WTC11 (cell line): ENCODE results near the gene AGTRAP. TPM values are rescaled to one million over a fixed set of nuclear protein-coding genes. Genes with fewer than 3 reads are reported as not detected.

Source experiments
- ATAC-seq: fragments of 200-7000 bp; cut with Tn5 transposase; 2 replicates; pipeline ENCODE4 v1.10.0; 2021; ENCODE audit warnings: mild to moderate bottlenecking, moderate library complexity
- CTCF ChIA-PET: fragments of 300-600 bp; sonication (Branson Sonifier 250); formaldehyde crosslinking; loops from one replicate; lab custom pipeline; 2021; ENCODE audit warnings: antibody characterized with exemption; lab: Charles Lee
- POLR2A ChIA-PET: fragments of 350-600 bp; sonication (Branson Sonifier 250); formaldehyde crosslinking; loops from one replicate; lab custom pipeline; 2021; ENCODE audit warnings: antibody characterized with exemption; lab: Charles Lee
- DNase-seq: peaks from one replicate; pipeline ENCODE4 v3.0.0; 2021; ENCODE audit warnings: low spot score
- H3K27ac Mint-ChIP-seq: 2 replicates; pipeline ENCODE4 v1.8.0; 2021; ENCODE audit warnings: mixed read lengths
- H3K27me3 Mint-ChIP-seq: 2 replicates; pipeline ENCODE4 v1.8.0; 2021; ENCODE audit warnings: low read depth, mild to moderate bottlenecking, moderate library complexity, mixed read lengths
- H3K36me3 Mint-ChIP-seq: 2 replicates; pipeline ENCODE4 v1.8.0; 2021; ENCODE audit warnings: mixed read lengths
- H3K4me1 Mint-ChIP-seq: 2 replicates; pipeline ENCODE4 v1.8.0; 2022; ENCODE audit warnings: mixed read lengths
- H3K4me3 Mint-ChIP-seq: 2 replicates; pipeline ENCODE4 v1.8.0; 2021; ENCODE audit warnings: mild to moderate bottlenecking, moderate library complexity, mixed read lengths
- H3K9me3 Mint-ChIP-seq: 2 replicates; pipeline ENCODE4 v1.8.0; 2021; ENCODE audit warnings: mixed read lengths
- ATF1 ChIP-seq: sonication (generic); formaldehyde crosslinking; IDR thresholded peaks from 2 replicates; pipeline ENCODE4 v1.8.1; 2023; ENCODE audit warnings: mild to moderate bottlenecking, moderate library complexity, missing genetic modification reagents
- ATF6 ChIP-seq: sonication (generic); formaldehyde crosslinking; IDR thresholded peaks from 2 replicates; pipeline ENCODE4 v1.8.1; 2023; ENCODE audit warnings: mild to moderate bottlenecking, missing genetic modification reagents
- E2F5 ChIP-seq: sonication (generic); formaldehyde crosslinking; IDR thresholded peaks from 2 replicates; pipeline ENCODE4 v1.8.1; 2022; ENCODE audit warnings: mild to moderate bottlenecking, moderate library complexity, missing genetic modification reagents
- FOXK1 ChIP-seq: sonication (generic); formaldehyde crosslinking; IDR thresholded peaks from 2 replicates; pipeline ENCODE4 v1.8.0; 2022; ENCODE audit warnings: mild to moderate bottlenecking, moderate library complexity, missing genetic modification reagents
- GRHL2 ChIP-seq: fragments of 250-450 bp; sonication (Bioruptor Pico); IDR thresholded peaks from 2 replicates; pipeline ENCODE4 v1.8.0; 2022; ENCODE audit warnings: mild to moderate bottlenecking, moderate library complexity; ENCODE audit not compliant: insufficient replicate concordance, severe bottlenecking
- HMGA2 ChIP-seq: fragments of 250-450 bp; sonication (Bioruptor Pico); IDR thresholded peaks from 2 replicates; pipeline ENCODE4 v1.4.0; 2021; ENCODE audit warnings: mild to moderate bottlenecking, moderate library complexity
- NFATC4 ChIP-seq: fragments of 250-450 bp; sonication (Bioruptor Pico); IDR thresholded peaks from 2 replicates; pipeline ENCODE4 v1.9.0; 2021; ENCODE audit warnings: mild to moderate bottlenecking
- SMAD4 ChIP-seq: sonication (generic); formaldehyde crosslinking; IDR thresholded peaks from 2 replicates; pipeline ENCODE4 v1.8.0; 2022; ENCODE audit warnings: mild to moderate bottlenecking, missing genetic modification reagents
- TCF7 ChIP-seq: sonication (generic); formaldehyde crosslinking; IDR thresholded peaks from 2 replicates; pipeline ENCODE4 v1.8.0; 2022; ENCODE audit warnings: mild to moderate bottlenecking, low read depth, missing genetic modification reagents, moderate library complexity
- TEAD1 ChIP-seq: sonication (generic); formaldehyde crosslinking; IDR thresholded peaks from 2 replicates; pipeline ENCODE4 v1.8.0; 2022; ENCODE audit warnings: mild to moderate bottlenecking, missing genetic modification reagents
- ZNF423 ChIP-seq: fragments of 250-450 bp; sonication (Bioruptor Pico); IDR thresholded peaks from 2 replicates; pipeline ENCODE4 v2.1.2; 2022; ENCODE audit warnings: mild to moderate bottlenecking, moderate library complexity
- total RNA-seq: library from RNA; stranded (reverse); gene quantifications from 3 replicates; pipeline ENCODE4 v1.2.3, GENCODE V29; 2021
- TF ChIP-seq, protein P1 (sequence below): fragments of 250-450 bp; sonication (Bioruptor Pico); IDR thresholded peaks from 2 replicates; pipeline ENCODE4 v1.9.0; 2021; ENCODE audit warnings: mild to moderate bottlenecking, borderline replicate concordance
- TF ChIP-seq, protein P2 (sequence below): sonication (generic); formaldehyde crosslinking; IDR thresholded peaks from 2 replicates; pipeline ENCODE4 v1.8.0; 2022; ENCODE audit warnings: mild to moderate bottlenecking, missing genetic modification reagents
- TF ChIP-seq, protein P3 (sequence below): sonication (generic); formaldehyde crosslinking; IDR thresholded peaks from 2 replicates; pipeline ENCODE4 v1.8.1; 2023; ENCODE audit warnings: mild to moderate bottlenecking, missing genetic modification reagents, borderline replicate concordance
- TF ChIP-seq, protein P4 (sequence below): sonication (generic); formaldehyde crosslinking; IDR thresholded peaks from 2 replicates; pipeline ENCODE4 v1.8.1; 2023; ENCODE audit warnings: mild to moderate bottlenecking, missing genetic modification reagents, moderate library complexity

Gene AGTRAP
- total RNA-seq, 1 experiment from 2014 or later = 81.6 TPM

- ATAC-seq = no peak
- no peak overlapping the region for H3K27ac Mint-ChIP-seq
- no peak for TF ChIP-seq NFATC4
- no peak for TF ChIP-seq ATF1 (CRISPR knock-in tag)
- TF ChIP-seq E2F5 (CRISPR knock-in tag) = no peak
- TF ChIP-seq TCF7 (CRISPR knock-in tag) = no peak
- TF ChIP-seq, protein P1, sequence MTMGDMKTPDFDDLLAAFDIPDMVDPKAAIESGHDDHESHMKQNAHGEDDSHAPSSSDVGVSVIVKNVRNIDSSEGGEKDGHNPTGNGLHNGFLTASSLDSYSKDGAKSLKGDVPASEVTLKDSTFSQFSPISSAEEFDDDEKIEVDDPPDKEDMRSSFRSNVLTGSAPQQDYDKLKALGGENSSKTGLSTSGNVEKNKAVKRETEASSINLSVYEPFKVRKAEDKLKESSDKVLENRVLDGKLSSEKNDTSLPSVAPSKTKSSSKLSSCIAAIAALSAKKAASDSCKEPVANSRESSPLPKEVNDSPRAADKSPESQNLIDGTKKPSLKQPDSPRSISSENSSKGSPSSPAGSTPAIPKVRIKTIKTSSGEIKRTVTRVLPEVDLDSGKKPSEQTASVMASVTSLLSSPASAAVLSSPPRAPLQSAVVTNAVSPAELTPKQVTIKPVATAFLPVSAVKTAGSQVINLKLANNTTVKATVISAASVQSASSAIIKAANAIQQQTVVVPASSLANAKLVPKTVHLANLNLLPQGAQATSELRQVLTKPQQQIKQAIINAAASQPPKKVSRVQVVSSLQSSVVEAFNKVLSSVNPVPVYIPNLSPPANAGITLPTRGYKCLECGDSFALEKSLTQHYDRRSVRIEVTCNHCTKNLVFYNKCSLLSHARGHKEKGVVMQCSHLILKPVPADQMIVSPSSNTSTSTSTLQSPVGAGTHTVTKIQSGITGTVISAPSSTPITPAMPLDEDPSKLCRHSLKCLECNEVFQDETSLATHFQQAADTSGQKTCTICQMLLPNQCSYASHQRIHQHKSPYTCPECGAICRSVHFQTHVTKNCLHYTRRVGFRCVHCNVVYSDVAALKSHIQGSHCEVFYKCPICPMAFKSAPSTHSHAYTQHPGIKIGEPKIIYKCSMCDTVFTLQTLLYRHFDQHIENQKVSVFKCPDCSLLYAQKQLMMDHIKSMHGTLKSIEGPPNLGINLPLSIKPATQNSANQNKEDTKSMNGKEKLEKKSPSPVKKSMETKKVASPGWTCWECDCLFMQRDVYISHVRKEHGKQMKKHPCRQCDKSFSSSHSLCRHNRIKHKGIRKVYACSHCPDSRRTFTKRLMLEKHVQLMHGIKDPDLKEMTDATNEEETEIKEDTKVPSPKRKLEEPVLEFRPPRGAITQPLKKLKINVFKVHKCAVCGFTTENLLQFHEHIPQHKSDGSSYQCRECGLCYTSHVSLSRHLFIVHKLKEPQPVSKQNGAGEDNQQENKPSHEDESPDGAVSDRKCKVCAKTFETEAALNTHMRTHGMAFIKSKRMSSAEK (CRISPR knock-in tag) = no peak
- TF ChIP-seq GRHL2 (CRISPR knock-in tag) = no peak
- TF ChIP-seq, protein P2, sequence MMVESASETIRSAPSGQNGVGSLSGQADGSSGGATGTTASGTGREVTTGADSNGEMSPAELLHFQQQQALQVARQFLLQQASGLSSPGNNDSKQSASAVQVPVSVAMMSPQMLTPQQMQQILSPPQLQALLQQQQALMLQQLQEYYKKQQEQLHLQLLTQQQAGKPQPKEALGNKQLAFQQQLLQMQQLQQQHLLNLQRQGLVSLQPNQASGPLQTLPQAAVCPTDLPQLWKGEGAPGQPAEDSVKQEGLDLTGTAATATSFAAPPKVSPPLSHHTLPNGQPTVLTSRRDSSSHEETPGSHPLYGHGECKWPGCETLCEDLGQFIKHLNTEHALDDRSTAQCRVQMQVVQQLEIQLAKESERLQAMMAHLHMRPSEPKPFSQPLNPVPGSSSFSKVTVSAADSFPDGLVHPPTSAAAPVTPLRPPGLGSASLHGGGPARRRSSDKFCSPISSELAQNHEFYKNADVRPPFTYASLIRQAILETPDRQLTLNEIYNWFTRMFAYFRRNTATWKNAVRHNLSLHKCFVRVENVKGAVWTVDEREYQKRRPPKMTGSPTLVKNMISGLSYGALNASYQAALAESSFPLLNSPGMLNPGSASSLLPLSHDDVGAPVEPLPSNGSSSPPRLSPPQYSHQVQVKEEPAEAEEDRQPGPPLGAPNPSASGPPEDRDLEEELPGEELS (CRISPR knock-in tag) = no peak
- no peak for TF ChIP-seq HMGA2 (CRISPR knock-in tag)
- no peaks in the 10 kb centered on the region for H3K9me3 Mint-ChIP-seq
- H3K27me3 Mint-ChIP-seq = no peaks in the 10 kb centered on the region
- CTCF ChIA-PET = interaction anchor here (2.7 kb wide), 1 partner anchor 9 kb away, joined by 21 read pairs; no protein-coding TSS in a partner anchor
- no peak for DNase-seq
- no peaks in the 10 kb centered on the region for H3K4me1 Mint-ChIP-seq
- POLR2A ChIA-PET = interaction anchor here (1.4 kb wide), 1 partner anchor 9 kb away, joined by 3 read pairs; no protein-coding TSS in a partner anchor
- H3K36me3 Mint-ChIP-seq = peaks cover 41% of the 10 kb centered on the region
- H3K4me3 Mint-ChIP-seq = no peak overlapping the region
Measured at GRCh38 chr1:11793819-11794218, 57.9 kb downstream of the AGTRAP start.

- ChIA-PET CTCF (interaction anchor here (2.7 kb wide), 1 partner anchor 9 kb away, joined by 21 read pairs; no protein-coding TSS in a partner anchor), POLR2A (no interaction called here)
- no peak for DNase-seq
- Mint-ChIP-seq H3K36me3 (peaks cover 43% of the 10 kb centered on the region), H3K27me3 (no peaks in the 10 kb centered on the region), H3K27ac (no peak overlapping the region), H3K9me3 (no peaks in the 10 kb centered on the region), H3K4me1 (no peaks in the 10 kb centered on the region), H3K4me3 (no peak overlapping the region)
- ATAC-seq = no peak
- TF ChIP-seq, protein P3, sequence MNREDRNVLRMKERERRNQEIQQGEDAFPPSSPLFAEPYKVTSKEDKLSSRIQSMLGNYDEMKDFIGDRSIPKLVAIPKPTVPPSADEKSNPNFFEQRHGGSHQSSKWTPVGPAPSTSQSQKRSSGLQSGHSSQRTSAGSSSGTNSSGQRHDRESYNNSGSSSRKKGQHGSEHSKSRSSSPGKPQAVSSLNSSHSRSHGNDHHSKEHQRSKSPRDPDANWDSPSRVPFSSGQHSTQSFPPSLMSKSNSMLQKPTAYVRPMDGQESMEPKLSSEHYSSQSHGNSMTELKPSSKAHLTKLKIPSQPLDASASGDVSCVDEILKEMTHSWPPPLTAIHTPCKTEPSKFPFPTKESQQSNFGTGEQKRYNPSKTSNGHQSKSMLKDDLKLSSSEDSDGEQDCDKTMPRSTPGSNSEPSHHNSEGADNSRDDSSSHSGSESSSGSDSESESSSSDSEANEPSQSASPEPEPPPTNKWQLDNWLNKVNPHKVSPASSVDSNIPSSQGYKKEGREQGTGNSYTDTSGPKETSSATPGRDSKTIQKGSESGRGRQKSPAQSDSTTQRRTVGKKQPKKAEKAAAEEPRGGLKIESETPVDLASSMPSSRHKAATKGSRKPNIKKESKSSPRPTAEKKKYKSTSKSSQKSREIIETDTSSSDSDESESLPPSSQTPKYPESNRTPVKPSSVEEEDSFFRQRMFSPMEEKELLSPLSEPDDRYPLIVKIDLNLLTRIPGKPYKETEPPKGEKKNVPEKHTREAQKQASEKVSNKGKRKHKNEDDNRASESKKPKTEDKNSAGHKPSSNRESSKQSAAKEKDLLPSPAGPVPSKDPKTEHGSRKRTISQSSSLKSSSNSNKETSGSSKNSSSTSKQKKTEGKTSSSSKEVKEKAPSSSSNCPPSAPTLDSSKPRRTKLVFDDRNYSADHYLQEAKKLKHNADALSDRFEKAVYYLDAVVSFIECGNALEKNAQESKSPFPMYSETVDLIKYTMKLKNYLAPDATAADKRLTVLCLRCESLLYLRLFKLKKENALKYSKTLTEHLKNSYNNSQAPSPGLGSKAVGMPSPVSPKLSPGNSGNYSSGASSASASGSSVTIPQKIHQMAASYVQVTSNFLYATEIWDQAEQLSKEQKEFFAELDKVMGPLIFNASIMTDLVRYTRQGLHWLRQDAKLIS (CRISPR knock-in tag) = no peak
- TF ChIP-seq, protein P4, sequence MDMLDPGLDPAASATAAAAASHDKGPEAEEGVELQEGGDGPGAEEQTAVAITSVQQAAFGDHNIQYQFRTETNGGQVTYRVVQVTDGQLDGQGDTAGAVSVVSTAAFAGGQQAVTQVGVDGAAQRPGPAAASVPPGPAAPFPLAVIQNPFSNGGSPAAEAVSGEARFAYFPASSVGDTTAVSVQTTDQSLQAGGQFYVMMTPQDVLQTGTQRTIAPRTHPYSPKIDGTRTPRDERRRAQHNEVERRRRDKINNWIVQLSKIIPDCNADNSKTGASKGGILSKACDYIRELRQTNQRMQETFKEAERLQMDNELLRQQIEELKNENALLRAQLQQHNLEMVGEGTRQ (CRISPR knock-in tag) = no peak
- no peak for TF ChIP-seq ATF6 (CRISPR knock-in tag)
- TF ChIP-seq TEAD1 (CRISPR knock-in tag) = no peak
- no peak for TF ChIP-seq SMAD4
- no peak for TF ChIP-seq FOXK1 (CRISPR knock-in tag)
- no peak for TF ChIP-seq ZNF423 (CRISPR knock-in tag)
Measured at GRCh38 chr1:11794446-11795237, 58.7 kb downstream of the AGTRAP start.
